NK-92 (cell line): ENCODE measurements around the gene FBXW8.

ENCODE experiments used
- DNase-seq: peaks from one replicate; lab custom pipeline; 2025; ENCODE audit not compliant: unreplicated experiment; lab: John Stamatoyannopoulos, UW

The FBXW8 gene

GRCh38 chr12:116990971-116991966 is 80.5 kb downstream of the FBXW8 start:
- no peak for DNase-seq

GRCh38 chr12:116996093-116996492 is 85.3 kb downstream of the FBXW8 start:
- no peak for DNase-seq

GRCh38 chr12:116996621-116997020 is 85.9 kb downstream of the FBXW8 start:
- no peak for DNase-seq

DNA sequence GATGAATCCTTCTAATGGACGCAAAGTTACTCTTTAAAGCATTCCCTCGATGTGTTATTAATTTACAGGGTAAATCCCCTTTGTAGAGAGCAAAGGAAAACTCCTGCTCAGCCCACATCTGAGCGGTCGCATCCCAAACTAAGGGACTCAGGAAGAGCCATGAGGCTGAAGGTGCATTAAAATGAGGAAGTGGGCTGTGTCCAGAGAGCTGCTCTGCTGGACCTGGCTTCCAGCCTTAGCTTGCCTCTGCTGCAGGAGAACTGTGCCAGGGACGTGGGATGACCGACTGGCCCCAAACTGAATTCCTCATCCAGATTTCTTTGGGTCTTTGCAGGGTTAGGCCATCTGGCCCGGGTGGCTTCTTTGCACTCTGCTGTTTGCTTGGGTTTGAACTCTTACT is 88.3 kb downstream of the FBXW8 start:
- DNase-seq = no peak

GRCh38 chr12:117000316-117000715 is 89.6 kb downstream of the FBXW8 start:
- no peak for DNase-seq

GRCh38 chr12:117002051-117002817 is 91.5 kb downstream of the FBXW8 start:
- DNase-seq = no peak

- no peak for DNase-seq
Observed at GRCh38 chr12:117003883-117004404, 93.2 kb downstream of the FBXW8 start.

- no peak for DNase-seq
Observed at GRCh38 chr12:117005417-117006046, 94.8 kb downstream of the FBXW8 start.

GRCh38 chr12:117006333-117006732 is 95.6 kb downstream of the FBXW8 start:
- no peak for DNase-seq

DNA sequence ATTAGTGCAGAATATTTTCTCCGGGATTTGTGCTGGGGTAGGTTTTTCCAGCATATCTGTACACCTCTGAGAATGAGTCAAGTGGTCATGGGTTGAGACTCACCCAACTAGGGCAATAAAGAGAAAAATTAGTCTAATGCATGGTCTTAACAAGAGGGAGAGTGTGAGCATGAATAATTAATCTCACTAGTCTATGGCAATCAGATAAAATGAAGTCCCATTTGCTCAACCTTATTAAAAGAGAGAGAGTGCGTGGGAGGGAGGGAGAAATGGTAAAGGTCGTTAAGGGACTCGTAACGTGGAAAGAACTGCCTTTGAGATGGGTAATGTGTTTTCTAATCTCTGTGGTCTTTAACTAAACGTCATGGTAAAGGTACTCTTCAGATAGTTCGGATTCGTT is 96.8 kb downstream of the FBXW8 start:
- DNase-seq = no peak

- DNase-seq = no peak
Observed at GRCh38 chr12:117009759-117010158, 99.0 kb downstream of the FBXW8 start.

DNA sequence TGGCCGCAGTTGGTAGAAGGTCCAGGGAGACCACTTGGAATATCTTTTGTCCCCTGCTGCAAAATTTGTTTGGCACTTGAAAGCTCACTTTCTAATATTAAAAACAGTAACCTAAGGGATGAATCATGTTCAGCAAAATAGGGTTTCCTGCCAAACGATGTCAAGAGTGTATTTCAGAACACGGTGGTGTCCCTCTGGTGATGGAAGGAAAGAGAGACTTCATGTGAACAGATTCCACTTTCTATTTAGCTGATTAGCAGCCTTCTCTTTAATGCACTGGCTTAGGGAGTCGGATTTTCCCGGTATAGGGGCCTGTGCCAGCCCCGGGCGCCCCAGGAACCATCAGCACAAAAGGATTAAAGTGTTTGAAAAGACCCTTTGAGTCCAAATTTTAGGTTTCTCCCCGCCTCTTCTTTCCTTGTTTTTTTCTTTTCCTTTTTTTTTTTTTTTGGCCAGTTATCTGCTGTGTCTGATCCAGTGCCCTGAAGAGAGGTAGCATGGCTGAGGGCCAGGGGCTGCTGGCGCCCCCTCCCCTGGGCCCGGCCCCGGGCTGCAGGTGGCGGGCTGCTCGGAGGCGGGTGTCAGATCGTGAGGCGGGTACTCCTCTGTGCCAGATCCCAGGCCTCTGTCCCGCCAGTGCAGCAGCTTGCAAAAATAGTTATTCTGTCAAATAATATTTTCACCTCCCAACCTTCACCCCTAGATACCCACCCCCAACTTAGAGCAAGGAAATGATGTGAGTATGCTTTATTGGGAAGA is 100.1 kb downstream of the FBXW8 start:
- no peak for DNase-seq

GRCh38 chr12:117011988-117012805 is 101.4 kb downstream of the FBXW8 start:
- DNase-seq = no peak

DNA sequence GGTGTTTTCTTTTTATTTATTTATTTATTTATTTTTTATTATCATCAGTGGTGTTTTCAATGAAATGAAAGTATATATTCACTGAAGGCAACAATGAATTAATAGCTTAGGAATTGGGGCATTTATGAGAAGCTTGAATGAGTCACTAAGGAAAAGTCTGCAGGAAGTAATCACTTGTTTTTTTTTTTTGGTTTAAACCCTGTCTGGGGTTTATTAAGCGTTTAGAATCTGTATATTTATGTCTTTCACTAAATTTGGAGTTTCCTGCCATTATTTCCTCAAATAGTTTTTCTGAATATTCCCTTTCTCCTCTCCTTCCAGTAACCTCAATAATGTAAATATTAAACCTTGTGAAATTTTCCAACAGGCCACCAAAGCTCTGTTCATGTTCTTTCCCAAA is 103.0 kb downstream of the FBXW8 start:
- no peak for DNase-seq

GRCh38 chr12:117014342-117014887 is 103.7 kb downstream of the FBXW8 start:
- no peak for DNase-seq

- DNase-seq = no peak
Observed at GRCh38 chr12:117015811-117016210, 105.1 kb downstream of the FBXW8 start.

DNA sequence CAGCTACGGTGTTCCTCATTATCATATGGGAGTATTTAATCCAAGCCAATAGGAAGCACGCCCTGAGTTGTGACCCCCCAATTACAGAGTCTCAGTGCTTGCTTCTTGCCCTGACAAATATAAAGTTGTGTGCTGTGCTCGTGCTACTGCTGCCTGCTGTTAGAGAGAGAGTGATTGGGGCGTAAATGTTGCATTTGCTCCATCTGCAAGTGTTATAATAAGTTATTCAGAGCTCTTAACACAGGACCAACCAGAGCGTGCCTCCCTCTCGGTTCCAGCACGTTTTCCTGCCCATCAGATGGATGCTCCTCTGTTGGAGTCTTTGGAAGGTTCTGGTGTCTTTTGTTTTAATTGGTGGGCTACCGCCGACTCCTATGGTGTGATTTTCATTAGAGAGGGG is 107.1 kb downstream of the FBXW8 start:
- no peak for DNase-seq

DNA sequence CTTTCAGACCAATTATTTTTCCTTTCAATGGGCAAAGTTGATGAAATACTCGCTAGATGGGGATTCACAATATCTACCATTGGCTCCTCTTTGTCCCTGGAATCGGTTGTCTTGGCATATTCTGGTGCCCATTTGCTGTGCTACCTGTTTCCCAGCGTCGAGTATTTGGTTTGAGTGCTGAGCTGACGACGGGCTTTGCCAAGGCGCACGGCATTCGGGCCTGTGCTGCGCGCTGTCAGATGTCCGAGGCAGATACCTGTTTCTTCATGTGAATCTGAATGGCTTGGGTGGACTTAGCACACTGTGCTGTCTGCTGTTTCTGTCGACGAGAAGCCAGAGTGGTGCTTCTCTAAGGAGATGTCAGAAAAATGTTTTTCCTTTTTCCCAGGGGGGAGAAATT is 107.5 kb downstream of the FBXW8 start:
- DNase-seq = no peak

- DNase-seq = no peak
Observed at GRCh38 chr12:117018685-117019084, 107.9 kb downstream of the FBXW8 start.
